ENCODE measurements around the gene SLC6A2. TPM values are rescaled to one million over a fixed set of nuclear protein-coding genes. Genes with fewer than 3 reads are reported as not detected.

The SLC6A2 gene
- total and polyA plus RNA-seq, 2 of the 13 experiments (the other 11 are each of a cell fraction or from before 2014, with no cell fraction given): 0.62 to 0.66 TPM

GRCh38 chr16:55622930-55623561 lies 32.7 kb upstream of the SLC6A2 start (continued):
- no peak for TF ChIP-seq EZH2 (conservative IDR thresholded peaks at IDR 0.05; ENCODE audit: low read depth, low read length)
- peak; percentile 97 for TF ChIP-seq ZNF430 (CRISPR knock-in tag; IDR thresholded peaks at IDR 0.05)
- TF ChIP-seq FIP1L1 (IDR thresholded peaks at IDR 0.05; ENCODE audit: borderline replicate concordance, insufficient read depth, low read depth, low read length): 0 out of 2 replicates have a peak, but pooled peaks have one; percentile 26
- peak; percentile 96 for TF ChIP-seq ZBTB20 (CRISPR knock-in tag; IDR thresholded peaks at IDR 0.05; ENCODE audit: borderline replicate concordance, low read depth)
- TF ChIP-seq MIER3 (CRISPR knock-in tag; IDR thresholded peaks at IDR 0.05; ENCODE audit: borderline replicate concordance): peak; percentile 98
- TF ChIP-seq HOXA5 (CRISPR knock-in tag; IDR thresholded peaks at IDR 0.05): peak; percentile 95; the same call in 1 of the 2 replicates
- peak; percentile 49; the same call in 1 of the 2 replicates for TF ChIP-seq NFYC (CRISPR knock-in tag; IDR thresholded peaks at IDR 0.05)
- TF ChIP-seq MLX (CRISPR knock-in tag; IDR thresholded peaks at IDR 0.05): peak; percentile 100
- TF ChIP-seq CC2D1A (CRISPR knock-in tag; IDR thresholded peaks at IDR 0.05): 0 out of 2 replicates have a peak, but pooled peaks have one; percentile 51
- peak; percentile 44; the same call in 1 of the 2 replicates for TF ChIP-seq BRD4 (CRISPR knock-in tag; IDR thresholded peaks at IDR 0.05)

- TF ChIP-seq ZNF839 (CRISPR knock-in tag; IDR thresholded peaks at IDR 0.05; ENCODE audit: borderline replicate concordance): no peak
- 0 out of 2 replicates have a peak, but pooled peaks have one; percentile 4 for TF ChIP-seq RAD21 (CRISPR knock-in tag; IDR thresholded peaks at IDR 0.05)
- TF ChIP-seq ZNF776 (CRISPR knock-in tag; IDR thresholded peaks at IDR 0.05): no peak
- TF ChIP-seq ZNF713 (CRISPR knock-in tag; IDR thresholded peaks at IDR 0.05): no peak
- no peak for TF ChIP-seq ZNF792 (CRISPR knock-in tag; IDR thresholded peaks at IDR 0.05)
- TF ChIP-seq ZBTB49 (CRISPR knock-in tag; IDR thresholded peaks at IDR 0.05; ENCODE audit: borderline replicate concordance): peak; percentile 73; the same call in 1 of the 2 replicates
- 0 out of 2 replicates have a peak, but pooled peaks have one; percentile 14 for TF ChIP-seq ZBTB21 (CRISPR knock-in tag; IDR thresholded peaks at IDR 0.05)
- TF ChIP-seq FLYWCH1 (CRISPR knock-in tag; IDR thresholded peaks at IDR 0.05): no peak
- Histone ChIP-seq H3K27me3 (ENCODE audit: control insufficient read depth in 1 of 2, insufficient read depth in 2 of 2, low read length in 2 of 2) (no peaks in the 10 kb centered on the region), H3K27ac (ENCODE audit: extremely low read length, insufficient read depth, low read length) (peak overlapping the region; percentile 31), H3K79me2 (ENCODE audit: insufficient read depth, low read length) (no peaks in the 10 kb centered on the region), H3K9ac (ENCODE audit: insufficient read depth, low read depth, low read length) (no peak overlapping the region), H3K36me3 (replicated peaks in 1 of 2; ENCODE audit: control insufficient read depth in 1 of 2, insufficient read depth in 2 of 2, low read length in 2 of 2) (no peaks in the 10 kb centered on the region), H4K20me1 (ENCODE audit: insufficient read depth, low read length) (no peaks in the 10 kb centered on the region), H3K4me3 (replicated peaks in 1 of 3; ENCODE audit: insufficient read depth in 1 of 3, low read depth in 2 of 3, low read length in 3 of 3) (no peak overlapping the region), H3K4me2 (ENCODE audit: low read depth, low read length) (peak overlapping the region; percentile 33), H2AFZ (ENCODE audit: low read length) (peak overlapping the region; percentile 24), H3K9me3 (ENCODE audit: low read length) (no peaks in the 10 kb centered on the region), H3K4me1 (ENCODE audit: insufficient read depth, low read length) (peaks cover 40% of the 10 kb centered on the region)
- in situ Hi-C loops (cut with HindIII; ENCODE audit: extremely low pct_ligation_motif_present, low pct_unique_long_range_greater_than_20kb): no loop called here
- no peak for DNase-seq (ENCODE audit: low spot score)
- CTCF ChIA-PET (ENCODE audit: low intra/inter-chr PET ratio, low total read pairs): interaction anchor here (1.0 to 2.7 kb wide), 6 partner anchors 13 to 158 kb away, joined by 3 to 22 read pairs (median 8); no protein-coding TSS in a partner anchor
- intact Hi-C loops (cut with micrococcal nuclease; ENCODE audit: unreplicated experiment): loop anchor here (1.0 to 5.0 kb wide), 5 partner anchors 14 to 214 kb away; partner anchors contain the start of gene LPCAT2
- 54% methylated on average over 2 of the region's 2 CpGs for WGBS (ENCODE audit: low lambda C conversion rate)
- POLR2A ChIA-PET: interaction anchor here (0.9 to 2.6 kb wide), 13 partner anchors 8 to 121 kb away, joined by 3 to 56 read pairs (median 5); no protein-coding TSS in a partner anchor
- peak; percentile 5; the same call in 1 of the 3 replicates for ATAC-seq
- no TSS peak for BruUV-seq (replicated peaks)
- no peak for FAIRE-seq
Observed at GRCh38 chr16:55623640-55624039, 32.1 kb upstream of the SLC6A2 start.
